GM12801 (cell line): ENCODE measurements around the gene CTIF.

Experiments
- TF ChIP-seq, protein P1 (sequence below): IDR thresholded peaks from one replicate; pipeline ENCODE4 v1.5.1; 2011; ENCODE audit warnings: control low read depth; ENCODE audit not compliant: insufficient read length; ENCODE audit errors: extremely low read depth

The CTIF gene

DNA sequence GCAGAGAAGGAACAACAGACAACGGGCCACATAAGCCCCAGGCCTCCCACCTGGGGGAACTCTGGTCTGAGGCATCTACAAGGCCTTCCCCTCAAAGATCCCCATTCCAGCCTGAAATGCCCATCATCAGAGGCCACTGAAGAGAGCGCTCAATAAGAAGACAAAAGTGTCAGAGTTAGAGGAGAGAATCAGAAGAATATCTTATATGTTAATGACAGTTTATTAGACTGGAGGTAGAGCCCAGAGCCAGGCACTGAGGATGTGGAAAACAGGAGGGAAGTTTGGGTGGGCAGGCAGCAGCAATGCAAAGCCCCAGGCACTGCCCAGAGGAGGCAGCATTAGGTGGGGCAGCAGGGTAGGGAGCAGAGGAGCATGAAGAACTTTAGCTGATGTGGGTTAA lies 2.9 kb upstream of the CTIF start:
- TF ChIP-seq, protein P1, sequence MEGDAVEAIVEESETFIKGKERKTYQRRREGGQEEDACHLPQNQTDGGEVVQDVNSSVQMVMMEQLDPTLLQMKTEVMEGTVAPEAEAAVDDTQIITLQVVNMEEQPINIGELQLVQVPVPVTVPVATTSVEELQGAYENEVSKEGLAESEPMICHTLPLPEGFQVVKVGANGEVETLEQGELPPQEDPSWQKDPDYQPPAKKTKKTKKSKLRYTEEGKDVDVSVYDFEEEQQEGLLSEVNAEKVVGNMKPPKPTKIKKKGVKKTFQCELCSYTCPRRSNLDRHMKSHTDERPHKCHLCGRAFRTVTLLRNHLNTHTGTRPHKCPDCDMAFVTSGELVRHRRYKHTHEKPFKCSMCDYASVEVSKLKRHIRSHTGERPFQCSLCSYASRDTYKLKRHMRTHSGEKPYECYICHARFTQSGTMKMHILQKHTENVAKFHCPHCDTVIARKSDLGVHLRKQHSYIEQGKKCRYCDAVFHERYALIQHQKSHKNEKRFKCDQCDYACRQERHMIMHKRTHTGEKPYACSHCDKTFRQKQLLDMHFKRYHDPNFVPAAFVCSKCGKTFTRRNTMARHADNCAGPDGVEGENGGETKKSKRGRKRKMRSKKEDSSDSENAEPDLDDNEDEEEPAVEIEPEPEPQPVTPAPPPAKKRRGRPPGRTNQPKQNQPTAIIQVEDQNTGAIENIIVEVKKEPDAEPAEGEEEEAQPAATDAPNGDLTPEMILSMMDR: no peak

- TF ChIP-seq, protein P1: no peak
Observed at GRCh38 chr18:48536516-48536915, 2.3 kb upstream of the CTIF start.

DNA sequence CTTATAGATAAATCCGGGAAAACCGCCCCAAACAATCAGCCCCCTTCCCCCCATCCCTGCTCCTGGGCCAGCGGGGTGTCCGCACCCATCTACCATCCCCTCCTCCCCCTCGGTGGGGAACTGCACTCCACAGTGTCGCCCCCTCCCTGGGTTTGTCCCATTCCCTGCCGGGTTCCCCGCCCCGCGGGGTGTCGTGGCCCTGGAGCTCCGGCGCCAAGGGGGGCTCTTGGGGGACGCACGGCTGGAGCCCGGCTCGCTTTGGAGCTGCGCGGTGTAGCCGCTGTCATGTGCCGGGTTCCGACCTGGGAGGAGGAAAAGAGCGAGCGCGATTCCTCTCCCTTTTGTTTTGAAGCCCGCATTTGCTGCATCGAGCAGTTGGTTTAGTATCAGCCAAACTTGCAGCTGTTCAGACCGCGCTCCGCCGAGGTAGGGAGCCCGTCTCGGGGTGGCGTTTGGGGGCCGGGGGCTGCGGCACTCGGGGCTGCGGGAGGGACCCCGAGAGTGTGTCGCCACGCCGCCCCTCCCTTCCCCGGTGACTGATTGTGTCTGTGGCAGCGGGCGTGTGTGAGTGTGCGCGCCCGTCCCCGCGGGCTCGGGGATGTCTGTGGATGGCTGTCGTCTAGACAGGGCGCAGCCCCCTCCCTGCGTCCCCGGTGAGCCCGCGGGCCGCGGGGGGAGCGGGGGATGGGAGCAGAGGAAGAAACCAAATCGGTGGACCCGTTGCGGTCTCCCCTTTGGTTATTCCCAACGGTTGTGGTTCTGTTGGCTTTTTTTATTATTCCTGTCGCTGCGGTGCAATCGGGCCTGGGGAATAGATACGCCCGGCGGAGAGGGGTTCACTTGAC lies 797 bp downstream of the CTIF start:
- TF ChIP-seq, protein P1: no peak

DNA sequence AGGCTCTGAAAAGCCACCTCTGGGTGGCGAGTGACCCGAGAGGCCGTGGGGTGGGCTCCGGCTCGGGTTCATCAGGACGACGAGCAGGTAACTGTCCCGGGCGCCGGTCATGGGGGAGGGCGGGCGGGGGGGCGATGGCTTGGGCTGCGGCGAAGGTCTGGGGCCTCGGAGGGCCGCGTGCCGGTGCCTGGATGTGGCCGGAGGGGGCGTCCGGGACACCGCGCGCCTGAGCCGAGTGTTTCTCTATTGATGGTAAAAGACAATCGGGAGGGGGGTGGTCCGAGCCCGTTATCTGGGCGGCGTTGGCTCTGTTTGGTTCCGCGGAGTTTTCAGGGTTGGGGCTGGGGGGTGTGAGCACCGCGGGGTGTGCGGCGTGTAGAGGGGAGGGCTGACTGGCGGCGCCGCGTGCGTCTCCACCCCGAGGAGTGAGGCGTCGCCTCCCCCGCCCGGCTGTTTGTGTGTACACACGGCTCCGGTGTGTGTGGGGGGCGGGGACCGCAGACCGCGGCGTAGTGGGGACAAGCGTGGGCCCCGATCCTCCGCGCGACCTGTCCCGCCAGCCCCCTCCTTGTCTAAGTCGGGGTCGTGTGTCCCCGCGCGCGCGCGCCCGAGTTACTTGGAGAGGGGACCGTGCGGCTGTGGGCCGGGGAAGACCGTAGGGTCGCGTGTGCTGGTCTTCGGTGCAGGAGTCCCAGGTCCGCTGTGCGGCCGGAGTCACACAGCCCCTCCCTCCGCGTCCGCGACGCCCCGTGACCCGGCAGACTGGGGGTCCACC lies 1.6 kb downstream of the CTIF start:
- TF ChIP-seq, protein P1: no peak

DNA sequence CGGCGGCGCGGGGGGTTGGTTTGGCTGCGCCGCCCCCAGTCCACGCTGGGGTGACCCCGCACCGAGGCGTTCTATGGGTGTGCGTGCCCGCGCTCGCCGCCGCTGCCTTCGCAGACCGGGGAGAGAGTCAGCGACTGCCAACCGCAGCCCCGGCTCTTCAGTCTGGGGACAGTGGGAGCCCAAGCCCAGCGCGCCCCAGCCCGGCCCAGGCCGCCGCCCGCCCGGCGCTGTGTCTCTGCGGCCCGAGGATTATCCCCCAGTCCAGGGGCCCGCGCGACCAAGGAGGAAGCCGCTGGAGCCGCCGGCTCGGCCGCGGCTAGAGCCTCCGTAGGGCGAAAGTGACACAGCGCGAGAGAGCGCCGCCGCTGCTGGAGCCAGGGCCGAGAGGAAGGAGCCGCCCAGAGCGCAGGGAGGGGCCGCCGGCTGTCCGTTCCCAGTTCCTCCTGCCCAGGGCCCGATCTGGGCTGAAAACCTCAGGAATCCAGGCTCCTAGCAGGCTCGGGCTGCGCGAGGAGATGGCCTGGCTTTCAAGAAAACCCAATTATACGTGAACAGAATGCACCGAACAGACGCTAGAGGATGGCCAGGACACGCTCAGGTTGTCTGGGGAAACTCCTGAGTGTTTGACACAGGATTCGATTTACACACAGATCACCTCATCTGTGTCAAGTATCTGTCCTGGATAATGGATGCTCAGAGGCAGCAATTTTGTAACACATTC lies 2.4 kb downstream of the CTIF start:
- TF ChIP-seq, protein P1: no peak

- TF ChIP-seq, protein P1: no peak
Observed at GRCh38 chr18:48541747-48542400, 3.0 kb downstream of the CTIF start.
